Endothelial cell of umbilical vein (primary cell): Measurements from ENCODE around the gene OSBPL10. TPM values are rescaled to one million over a fixed set of nuclear protein-coding genes. Genes with fewer than 3 reads are reported as not detected.

Experiments used
- BruUV-seq: library from RNA; stranded (reverse); fragments of 400-500 nt; replicated peaks from 2 replicates; lab custom pipeline; 2021; lab: Mats Ljungman, UMichigan
- CTCF ChIA-PET: fragments of 300-600, 350-600 bp; sonication (Branson Sonifier 250); formaldehyde crosslinking; loops from one replicate; lab custom pipeline; 2021; ENCODE audit warnings: antibody characterized with exemption, inconsistent platforms; lab: Charles Lee
- POLR2A ChIA-PET: fragments of 300-600, 350-600 bp; sonication (Branson Sonifier 250); formaldehyde crosslinking; loops from one replicate; lab custom pipeline; 2021; ENCODE audit warnings: antibody characterized with exemption, inconsistent platforms; lab: Charles Lee
- DNase-seq: peaks from one replicate; pipeline ENCODE4 v3.0.0-alpha.2; 2011; ENCODE audit warnings: low read depth, low spot score
- FAIRE-seq: peaks from 2 replicates; lab custom pipeline; 2011; peaks lifted over from hg19 to GRCh38; lab: Jason Lieb, UNC
- H2AFZ ChIP-seq: 2 replicates; pipeline ENCODE4 v1.6.0; 2012; ENCODE audit warnings: low read depth, low read length, control low read depth, inconsistent platforms
- H3K27ac ChIP-seq: 2 replicates; pipeline ENCODE4 v1.5.1; 2011; ENCODE audit warnings: low read depth, mild to moderate bottlenecking, control low read depth, low read length, moderate library complexity; ENCODE audit not compliant: insufficient read depth
- H3K27me3 ChIP-seq, 2 experiments: 2 replicates each; pipeline versions ENCODE4 v1.6.0 to v1.6.1; 2011; ENCODE audit warnings: low read length in 2 of 2, mixed read lengths in 1 of 2; ENCODE audit not compliant: control insufficient read depth in 2 of 2, insufficient read depth in 2 of 2
- H3K36me3 ChIP-seq, 2 experiments: 2 replicates in 1 of 2; 3 replicates in 1 of 2; pipeline ENCODE4 v1.5.1; 2011; ENCODE audit warnings: low read length in 2 of 2, mild to moderate bottlenecking in 1 of 2, moderate library complexity in 1 of 2; ENCODE audit not compliant: control insufficient read depth in 2 of 2, insufficient read depth in 2 of 2; ENCODE audit errors: extremely low read depth in 1 of 2
- H3K4me1 ChIP-seq: 3 replicates; pipeline ENCODE4 v1.5.1; 2011; ENCODE audit warnings: mild to moderate bottlenecking, low read length; ENCODE audit not compliant: control insufficient read depth, insufficient read depth; ENCODE audit errors: extremely low read depth
- H3K4me2 ChIP-seq: 2 replicates; pipeline ENCODE4 v1.6.1; 2011; ENCODE audit warnings: low read length, control low read depth, mixed read lengths; ENCODE audit not compliant: insufficient read depth
- H3K4me3 ChIP-seq, 3 experiments: fragments of 200-600 bp in 1 of 3; sonication (generic), shearing (Covaris generic) in 1 of 3; replicated peaks in 1 of 3; 2 replicates each; pipeline ENCODE4 v1.5.1; 2011 to 2016; ENCODE audit warnings: control low read depth in 3 of 3, low read length in 3 of 3, mild to moderate bottlenecking in 2 of 3, inconsistent platforms in 1 of 3, low read depth in 1 of 3, moderate library complexity in 1 of 3; ENCODE audit not compliant: insufficient read depth in 1 of 3
- H3K79me2 ChIP-seq: 2 replicates; pipeline ENCODE4 v1.6.0; 2012; ENCODE audit warnings: low read length, inconsistent platforms; ENCODE audit not compliant: control insufficient read depth, insufficient read depth
- H3K9ac ChIP-seq: replicated peaks from 2 replicates; pipeline ENCODE3; 2011; ENCODE audit warnings: low read length, control low read depth; ENCODE audit not compliant: insufficient read depth; ENCODE audit errors: extremely low read depth
- H3K9me1 ChIP-seq: replicated peaks from 3 replicates; pipeline ENCODE4 v1.6.0; 2011; ENCODE audit warnings: mild to moderate bottlenecking, low read length; ENCODE audit not compliant: control insufficient read depth, insufficient read depth; ENCODE audit errors: extremely low read depth
- H3K9me3 ChIP-seq: replicated peaks from 2 replicates; pipeline ENCODE4 v1.5.1; 2012; ENCODE audit warnings: low read length, inconsistent platforms; ENCODE audit not compliant: control insufficient read depth, insufficient read depth
- H4K20me1 ChIP-seq: replicated peaks from 2 replicates; pipeline ENCODE3; 2011; ENCODE audit warnings: mild to moderate bottlenecking, low read length; ENCODE audit not compliant: control insufficient read depth, insufficient read depth; ENCODE audit errors: extremely low read depth
- CTCF ChIP-seq, 2 donors: IDR thresholded peaks; 1 replicate in 1 of 2; 2 replicates in 1 of 2; pipeline ENCODE4 v1.5.1; 2011; ENCODE audit warnings: low read length in 2 of 2, mild to moderate bottlenecking in 2 of 2, moderate library complexity in 2 of 2, control low read depth in 1 of 2, inconsistent platforms in 1 of 2, low read depth in 1 of 2; ENCODE audit not compliant: insufficient read depth in 1 of 2; ENCODE audit errors: extremely low read depth in 1 of 2
- EZH2 ChIP-seq: IDR thresholded peaks from 2 replicates; pipeline ENCODE4 v1.6.1; 2012; ENCODE audit warnings: borderline replicate concordance, low read depth, mild to moderate bottlenecking, moderate library complexity, low read length, inconsistent platforms; ENCODE audit not compliant: severe bottlenecking
- FOS ChIP-seq: IDR thresholded peaks from 2 replicates; pipeline ENCODE4 v1.6.1; 2011; ENCODE audit warnings: mild to moderate bottlenecking, low read length, moderate library complexity, borderline replicate concordance; ENCODE audit not compliant: insufficient read depth
- GATA2 ChIP-seq: IDR thresholded peaks from 2 replicates; pipeline ENCODE4 v1.7.0; 2011; ENCODE audit warnings: low read depth, mild to moderate bottlenecking, moderate library complexity, mixed read lengths, low read length; ENCODE audit not compliant: insufficient read length, insufficient read depth
- MAX ChIP-seq: IDR thresholded peaks from 2 replicates; pipeline ENCODE4 v1.6.1; 2011; ENCODE audit not compliant: insufficient read depth, insufficient read length
- POLR2A ChIP-seq: IDR thresholded peaks from 2 replicates; pipeline ENCODE4 v1.6.1; 2012; ENCODE audit warnings: low read depth, mild to moderate bottlenecking, control low read depth, low read length
- POLR2AphosphoS5 ChIP-seq: IDR thresholded peaks from 2 replicates; pipeline ENCODE4 v1.6.1; 2012; ENCODE audit warnings: low read depth, mild to moderate bottlenecking, control low read depth, low read length, moderate library complexity; ENCODE audit not compliant: insufficient read depth
- dilution Hi-C: fragments of 300-500 bp; cut with MboI; formaldehyde crosslinking; loops from one replicate; pipeline ENCODE4 v1.15.0; 2019; ENCODE audit warnings: low sequenced_read_pairs; ENCODE audit not compliant: extremely low pct_ligation_motif_present
- intact Hi-C: fragments of 100-400 bp; cut with micrococcal nuclease; formaldehyde crosslinking; loops from one replicate; pipeline ENCODE4 v1.10.0; 2022
- polyA plus RNA-seq, 4 experiments: library from polyadenylated mRNA; depleted of rRNA in 3 of 4; stranded (reverse) in 3 of 4; unstranded in 1 of 4; fragments of >200 nt; gene quantifications; 2 replicates each; pipeline versions ENCODE4 v1.2.1 to v1.2.3, GENCODE V29; 2011 to 2012; ENCODE audit warnings: missing spikeins in 1 of 4
- total RNA-seq: library from RNA; stranded (reverse); gene quantifications from 2 replicates; pipeline ENCODE4 v1.2.3, GENCODE V29; 2021

The OSBPL10 gene
- total and polyA plus RNA-seq, 2 donors (not counting 3 experiments of a cell fraction or from before 2014, with no cell fraction given) = 10.8 to 47.6 TPM

- DNase-seq = no peak
- dilution Hi-C loops (no loop called here), intact Hi-C loops (no loop called here)
- CTCF ChIA-PET = no interaction called here
- no peak overlapping the region for H3K4me2 ChIP-seq
- H2AFZ ChIP-seq = no peak overlapping the region
- POLR2A ChIA-PET = no interaction called here
- no peaks in the 10 kb centered on the region for H3K36me3 ChIP-seq
- H3K79me2 ChIP-seq = no peaks in the 10 kb centered on the region
- no peaks in the 10 kb centered on the region for H3K9me3 ChIP-seq
- FAIRE-seq = no peak
- H3K9me1 ChIP-seq = no peaks in the 10 kb centered on the region
- H3K27me3 ChIP-seq = no peaks in the 10 kb centered on the region
- no peak overlapping the region for H3K4me3 ChIP-seq
- H4K20me1 ChIP-seq = no peaks in the 10 kb centered on the region
- no TSS peak for BruUV-seq
- no peaks in the 10 kb centered on the region for H3K4me1 ChIP-seq
- TF ChIP-seq CTCF (IDR thresholded peaks at IDR 0.05; ENCODE audit: extremely low read depth in 1 of 2, insufficient read depth in 1 of 2, low read depth in 1 of 2, low read length in 2 of 2) (no peak), FOS (no peak), POLR2A (no peak), MAX (no peak), POLR2AphosphoS5 (no peak), EZH2 (no peak), GATA2 (no peak)
- no peak overlapping the region for H3K27ac ChIP-seq
- H3K9ac ChIP-seq = no peak overlapping the region
These were observed 157.9 kb downstream of the OSBPL10 start for GRCh38 chr3:31823184-31823583.
